GM08714 (cell line): ENCODE data around the gene ARFGAP2.
"Not testable (repeated sequence)": the region's sequence is repeated elsewhere in the genome, so short reads cannot be mapped to it uniquely, and the experiment has no call there.

ENCODE experiments used
- H3K4me3 ChIP-seq: fragments of 200-500 bp; sonication (Bioruptor generic); 2 replicates; pipeline ENCODE4 v1.5.1; 2014; ENCODE audit warnings: mild to moderate bottlenecking, low read length, inconsistent platforms
- ZNF274 ChIP-seq: IDR thresholded peaks from 2 replicates; pipeline ENCODE4 v1.6.1; 2012; ENCODE audit warnings: mild to moderate bottlenecking, low read depth, low read length

ARFGAP2 gene

GRCh38 chr11:47132981-47133380 is 43.7 kb downstream of the ARFGAP2 start:
- TF ChIP-seq ZNF274, result no peak
- H3K4me3 ChIP-seq, result no peak overlapping the region

DNA sequence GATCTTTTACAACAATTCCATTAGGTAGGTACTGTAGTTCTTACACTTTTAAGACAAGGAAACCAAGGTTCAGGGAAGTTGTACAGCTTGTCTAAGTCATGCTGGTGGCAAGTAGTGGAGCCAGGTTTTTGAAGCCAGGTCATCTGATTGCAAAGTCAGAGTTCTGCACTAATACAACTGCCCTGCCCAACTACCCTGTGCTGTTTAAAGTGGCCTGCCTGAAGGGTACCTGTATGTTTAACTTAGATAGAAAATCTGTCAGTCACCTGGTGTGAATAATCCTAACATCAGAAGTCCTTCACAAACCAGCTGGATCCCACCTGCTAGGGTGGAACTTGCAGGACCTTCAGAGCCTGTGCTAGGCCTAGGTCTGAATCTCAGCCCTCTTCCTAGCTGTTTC is 44.2 kb downstream of the ARFGAP2 start:
- H3K4me3 ChIP-seq, result no peak overlapping the region
- TF ChIP-seq ZNF274, result no peak

DNA sequence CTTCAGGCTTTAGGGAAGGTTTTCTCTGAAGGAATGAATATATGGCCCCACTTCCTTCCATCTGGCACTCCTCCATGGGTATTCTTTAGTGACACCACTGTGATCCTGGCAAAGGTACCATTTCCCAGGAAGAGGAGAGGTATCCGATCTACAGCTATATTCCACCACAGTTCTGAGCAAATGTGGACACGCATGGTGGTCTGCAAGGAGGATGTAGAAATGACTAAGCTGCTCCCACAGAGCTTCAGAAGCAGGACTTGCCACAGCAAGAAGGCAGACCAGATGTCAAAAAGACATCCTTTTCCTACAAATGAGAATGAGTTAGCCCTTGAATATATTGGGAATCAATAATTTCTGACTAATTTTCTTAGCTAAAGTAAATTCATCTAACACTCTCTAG is 45.5 kb downstream of the ARFGAP2 start:
- no peak for TF ChIP-seq ZNF274
- no peak overlapping the region for H3K4me3 ChIP-seq

DNA sequence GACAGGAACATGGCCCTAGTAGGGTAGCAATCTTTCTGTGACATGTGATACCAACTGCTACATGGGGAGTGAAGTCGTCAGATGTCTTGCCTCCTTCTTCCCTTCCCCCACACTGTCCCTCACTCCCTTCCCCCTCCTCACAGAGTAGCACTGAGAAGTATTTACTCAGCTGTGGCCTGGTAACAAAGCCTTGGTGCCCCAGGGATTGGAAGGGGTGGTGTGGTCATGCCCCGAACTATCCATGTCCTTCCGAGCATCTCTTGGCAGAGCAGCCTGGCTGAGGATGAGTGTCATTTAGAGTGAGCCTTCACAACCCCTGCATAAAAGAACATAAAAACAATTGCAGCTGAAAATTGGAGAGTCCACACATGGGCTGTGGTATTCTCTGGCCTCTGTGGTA is 46.1 kb downstream of the ARFGAP2 start:
- H3K4me3 ChIP-seq, result no peak overlapping the region
- no peak for TF ChIP-seq ZNF274

GRCh38 chr11:47127213-47127612 is 49.5 kb downstream of the ARFGAP2 start:
- no peak for TF ChIP-seq ZNF274
- H3K4me3 ChIP-seq, result no peak overlapping the region

- TF ChIP-seq ZNF274, result no peak
- no peak overlapping the region for H3K4me3 ChIP-seq
Measured at GRCh38 chr11:47125083-47125482, 51.6 kb downstream of the ARFGAP2 start.

GRCh38 chr11:47124675-47125074 is 52.0 kb downstream of the ARFGAP2 start:
- TF ChIP-seq ZNF274, result no peak
- H3K4me3 ChIP-seq, result no peak overlapping the region

DNA sequence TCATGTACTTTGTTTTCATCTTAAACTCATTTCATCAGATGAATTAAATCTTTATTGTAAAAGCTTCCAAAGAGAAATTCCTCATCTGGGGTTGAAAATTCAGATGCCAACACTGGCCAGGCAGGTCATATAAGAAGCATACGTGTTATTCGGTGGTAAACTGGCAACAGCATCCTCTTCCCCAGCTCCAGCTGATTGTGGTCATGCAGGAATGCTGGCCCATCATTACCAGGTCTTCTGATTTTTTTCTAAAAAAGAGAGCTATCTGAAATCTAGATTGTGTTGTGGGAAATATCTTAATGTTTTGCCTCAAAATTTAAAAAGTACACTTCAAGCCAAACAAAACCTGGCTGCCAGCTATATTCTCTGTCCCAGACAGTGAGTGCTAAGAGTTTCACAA is 53.6 kb downstream of the ARFGAP2 start:
- H3K4me3 ChIP-seq, result no peak overlapping the region
- TF ChIP-seq ZNF274, result no peak

DNA sequence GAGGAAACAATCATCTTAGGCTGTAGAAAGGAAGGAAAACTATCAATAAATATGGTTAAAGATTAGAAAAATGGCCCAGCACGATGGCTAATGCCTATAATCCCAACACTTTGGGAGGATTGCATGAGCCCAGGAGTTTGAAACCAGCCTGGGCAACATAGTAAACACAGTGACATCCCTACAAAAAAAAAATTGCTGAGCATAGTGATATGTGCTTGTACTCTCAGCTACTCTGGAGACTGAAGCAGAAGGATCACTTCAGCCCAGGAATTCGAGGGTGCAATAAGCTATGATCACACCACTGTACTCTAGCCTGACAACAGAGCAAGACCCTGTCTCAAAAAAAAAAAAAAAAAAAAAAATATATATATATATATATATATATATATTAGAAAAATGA is 54.9 kb downstream of the ARFGAP2 start:
- no peak overlapping the region for H3K4me3 ChIP-seq
- TF ChIP-seq ZNF274, result no peak

DNA sequence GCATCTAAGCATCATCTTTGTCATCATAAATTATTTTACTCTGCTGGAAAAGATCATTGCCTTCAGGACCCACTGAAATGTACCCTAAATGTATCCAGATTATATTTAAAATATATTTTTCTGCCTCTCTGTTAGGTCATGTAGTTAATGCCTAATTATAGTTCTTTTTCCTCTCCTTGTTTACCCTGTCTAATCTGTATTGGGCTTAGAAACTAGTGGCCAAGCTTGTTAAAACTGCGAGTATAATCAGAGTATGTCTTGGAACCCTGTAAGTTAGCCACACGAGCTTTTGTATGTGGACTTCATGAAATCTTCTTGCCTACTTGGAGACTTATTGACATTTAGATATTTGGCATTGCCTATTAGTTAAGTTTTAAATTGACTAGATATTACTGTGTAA is 55.6 kb downstream of the ARFGAP2 start:
- H3K4me3 ChIP-seq, result no peak overlapping the region
- TF ChIP-seq ZNF274, result no peak

GRCh38 chr11:47118958-47119688 is 57.6 kb downstream of the ARFGAP2 start:
- not testable (repeated sequence) for H3K4me3 ChIP-seq
